A549 (cell line): Measurements from ENCODE around the gene PARD6B.

Experiments used
- CBX2 ChIP-seq: fragments of 200-600 bp; sonication (generic); IDR thresholded peaks from 2 replicates; pipeline ENCODE4 v1.6.1; 2016; ENCODE audit warnings: low read depth, mild to moderate bottlenecking, borderline replicate concordance
- CTCF ChIP-seq: fragments of >200 bp; sonication (Bioruptor Twin); formaldehyde crosslinking; IDR thresholded peaks from 3 replicates; pipeline ENCODE4 v1.5.1; 2016
- HOXA7 ChIP-seq: fragments of 250-450 bp; sonication (Bioruptor Pico); IDR thresholded peaks from 2 replicates; pipeline ENCODE4 v1.5.0; 2020; ENCODE audit warnings: mild to moderate bottlenecking, moderate library complexity
- JUN ChIP-seq, 2 experiments: fragments of >200 bp; sonication (Bioruptor Twin); formaldehyde crosslinking; IDR thresholded peaks; 2 replicates in 1 of 2; 3 replicates in 1 of 2; pipeline ENCODE4 v1.6.1; 2016 to 2017
- JUNB ChIP-seq: fragments of >200 bp; sonication (Bioruptor Twin); formaldehyde crosslinking; IDR thresholded peaks from 2 replicates; pipeline ENCODE4 v1.6.1; 2016
- NR3C1 ChIP-seq: fragments of >200 bp; sonication (Bioruptor Twin); formaldehyde crosslinking; IDR thresholded peaks from 3 replicates; pipeline ENCODE4 v1.6.1; 2017
- PHF8 ChIP-seq: fragments of 200-600 bp; sonication (generic); IDR thresholded peaks from 2 replicates; pipeline ENCODE4 v1.6.1; 2016; ENCODE audit warnings: low read depth, mild to moderate bottlenecking, antibody characterized with exemption, moderate library complexity, borderline replicate concordance
- POLR2A ChIP-seq: IDR thresholded peaks from 2 replicates; pipeline ENCODE4 v1.6.1; 2012; ENCODE audit warnings: mild to moderate bottlenecking, low read length
- RAD21 ChIP-seq, 2 experiments: fragments of >200 bp in 1 of 2; sonication (Bioruptor Twin) in 1 of 2; formaldehyde crosslinking in 1 of 2; IDR thresholded peaks in 1 of 2; conservative IDR thresholded peaks in 1 of 2; 2 replicates in 1 of 2; 3 replicates in 1 of 2; pipeline ENCODE4 v1.6.1; 2012 to 2018; ENCODE audit warnings: inconsistent platforms in 1 of 2
- RCOR1 ChIP-seq: fragments of 150-350 bp; IDR thresholded peaks from 2 replicates; pipeline ENCODE4 v1.6.1; 2014; ENCODE audit warnings: antibody characterized with exemption, low read length, low read depth
- RFX5 ChIP-seq: fragments of 450-650 bp; IDR thresholded peaks from 2 replicates; pipeline ENCODE4 v1.7.1; 2014; ENCODE audit warnings: antibody characterized with exemption, mild to moderate bottlenecking, moderate library complexity
- ZC3H11A ChIP-seq: fragments of 450-650 bp; IDR thresholded peaks from 2 replicates; pipeline ENCODE4 v1.6.1; 2014; ENCODE audit warnings: antibody characterized with exemption, mild to moderate bottlenecking
- ZFP36 ChIP-seq: fragments of 450-650 bp; IDR thresholded peaks from 2 replicates; pipeline ENCODE4 v1.6.1; 2014; ENCODE audit warnings: borderline replicate concordance; ENCODE audit not compliant: partially characterized antibody
- TF ChIP-seq, protein P1 (sequence below): IDR thresholded peaks from 2 replicates; pipeline ENCODE4 v1.6.1; 2012

DNA sequence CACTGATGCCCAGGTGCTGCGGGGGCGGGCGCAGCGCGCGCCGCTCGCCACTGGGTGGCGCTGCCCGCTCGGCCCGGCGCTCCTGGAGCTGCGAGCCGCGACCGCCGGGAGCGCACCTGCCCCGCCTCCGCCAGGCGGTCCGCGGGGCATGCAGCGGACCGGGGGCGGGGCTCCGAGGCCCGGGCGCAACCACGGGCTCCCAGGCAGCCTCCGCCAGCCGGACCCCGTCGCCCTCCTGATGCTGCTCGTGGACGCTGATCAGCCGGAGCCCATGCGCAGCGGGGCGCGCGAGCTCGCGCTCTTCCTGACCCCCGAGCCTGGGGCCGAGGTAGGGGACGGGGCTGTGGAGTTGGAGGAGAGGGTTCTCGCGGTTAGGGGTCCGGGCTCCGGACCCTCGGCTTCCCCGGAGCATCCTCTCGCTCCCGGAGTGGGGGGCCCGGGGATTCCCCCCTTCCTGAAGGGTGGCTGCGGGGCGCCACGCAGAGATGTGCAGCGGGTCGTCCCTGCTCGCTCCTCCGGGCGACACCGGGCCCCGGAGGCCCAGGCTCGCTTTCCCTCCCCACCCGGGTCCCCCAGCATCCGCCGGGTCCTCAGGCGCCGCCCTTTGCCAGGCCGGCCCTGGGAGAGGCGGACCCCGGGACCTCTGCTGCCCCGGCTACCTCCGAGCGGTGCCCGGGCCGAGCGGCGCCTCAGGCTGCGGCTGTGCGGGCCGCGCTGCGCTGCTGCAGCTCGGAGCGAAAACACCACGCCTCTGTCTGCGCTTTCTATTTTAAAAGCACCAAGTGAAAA is 63.7 kb downstream of the PARD6B start, which contains the start of gene BCAS4:
- peak; percentile 14 for TF ChIP-seq ZFP36
- peak; percentile 70 for TF ChIP-seq POLR2A
- TF ChIP-seq CTCF: peak; percentile 98
- TF ChIP-seq JUNB: no peak
- TF ChIP-seq CBX2: no peak
- TF ChIP-seq ZC3H11A: no peak
- TF ChIP-seq RFX5: peak; percentile 50; the same call in 1 of the 2 replicates
- no peak for TF ChIP-seq NR3C1
- peak; percentile 50; the same call in 1 of the 2 replicates for TF ChIP-seq PHF8
- TF ChIP-seq, protein P1, sequence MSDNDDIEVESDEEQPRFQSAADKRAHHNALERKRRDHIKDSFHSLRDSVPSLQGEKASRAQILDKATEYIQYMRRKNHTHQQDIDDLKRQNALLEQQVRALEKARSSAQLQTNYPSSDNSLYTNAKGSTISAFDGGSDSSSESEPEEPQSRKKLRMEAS: no peak; the same call in 1 of the 2 replicates
- TF ChIP-seq JUN (IDR thresholded peaks at IDR 0.05): peak in 1 of 2 experiments; percentile 54; a peak in 1 of 5 replicates
- no peak for TF ChIP-seq RCOR1
- TF ChIP-seq HOXA7 (CRISPR knock-in tag): no peak
- TF ChIP-seq RAD21 (conservative IDR thresholded peaks at IDR 0.05 in 1 of 2, IDR thresholded peaks at IDR 0.05 in 1 of 2): peak; percentile 54 to 91
